GM19023 (cell line): ENCODE data around the gene OBP2A.
"Not testable (repeated sequence)": the region's sequence is repeated elsewhere in the genome, so short reads cannot be mapped to it uniquely, and the experiment has no call there.

Source experiments
- ATAC-seq: cut with Tn5 transposase; IDR thresholded peaks from one replicate; pipeline ENCODE4 v1.9.1; 2021; ENCODE audit warnings: mild to moderate bottlenecking, moderate library complexity; ENCODE audit not compliant: unreplicated experiment

OBP2A gene

DNA sequence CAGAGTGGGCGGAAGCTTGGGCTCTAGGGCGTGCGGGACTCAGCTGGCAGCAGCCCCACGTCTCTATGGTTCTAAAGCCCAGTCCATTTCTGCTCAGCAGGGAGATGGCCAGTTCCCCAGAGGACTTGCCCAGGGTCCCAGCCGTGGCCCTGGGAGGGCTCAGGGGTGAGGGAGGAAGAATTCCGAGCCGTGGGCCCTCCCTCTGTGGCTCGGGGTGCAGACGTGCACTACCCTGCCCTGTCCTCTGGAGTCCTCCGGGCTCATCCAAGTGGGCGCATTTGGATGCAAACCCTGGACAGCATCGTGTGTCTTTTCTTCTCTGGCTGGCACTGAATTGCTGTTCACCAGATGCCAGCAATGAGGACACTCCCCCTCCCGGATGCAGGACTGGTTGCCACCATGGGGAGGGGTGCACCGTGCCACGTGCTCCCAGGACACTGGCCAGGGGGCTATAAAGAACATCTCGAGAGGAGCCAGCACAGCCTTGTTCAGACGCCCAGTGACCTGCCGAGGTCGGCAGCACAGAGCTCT, at the start of gene OBP2A:
OBP2A (plus strand) TSS at position 481 of the 531 bp plus-strand sequence. CDS start 55 bp downstream, outside the sequence.
- not testable (repeated sequence) for ATAC-seq

DNA sequence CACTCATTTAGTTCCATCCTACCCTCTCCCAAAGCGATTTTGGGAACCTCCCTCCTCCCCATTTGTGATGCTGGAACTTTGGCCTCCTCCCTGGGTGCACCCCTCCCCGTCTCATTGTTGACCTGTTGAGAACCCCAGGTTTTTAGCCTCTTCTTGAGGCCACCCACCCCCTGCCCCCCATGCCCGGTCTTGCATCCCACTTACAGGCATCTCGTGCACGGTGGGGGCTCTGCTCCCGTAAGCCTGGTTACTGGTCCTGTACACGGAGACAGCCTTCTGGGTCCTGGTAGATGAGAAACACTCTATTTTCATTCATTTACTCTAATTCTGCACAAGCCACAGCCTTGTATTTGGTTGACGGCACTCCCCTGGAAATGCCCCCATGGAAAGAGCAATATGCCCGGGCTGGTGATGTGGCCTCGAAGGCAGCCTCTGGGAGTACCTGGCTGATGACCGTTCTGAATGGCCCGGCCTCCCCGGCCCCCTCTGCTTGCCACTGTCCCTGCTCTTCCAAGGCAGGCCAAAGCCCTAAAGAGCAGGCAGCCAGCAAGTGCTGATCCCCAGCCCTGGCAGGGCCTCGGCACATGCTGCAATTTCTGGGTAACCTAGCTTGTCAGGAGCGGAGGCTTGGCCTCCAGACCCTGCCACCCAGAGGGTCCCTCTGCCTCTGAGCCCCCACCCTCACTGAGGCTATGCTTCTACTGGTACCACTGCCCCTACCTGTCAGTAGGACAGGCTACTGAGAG, 47.4 kb upstream of the OBP2A start:
- no peak for ATAC-seq

DNA sequence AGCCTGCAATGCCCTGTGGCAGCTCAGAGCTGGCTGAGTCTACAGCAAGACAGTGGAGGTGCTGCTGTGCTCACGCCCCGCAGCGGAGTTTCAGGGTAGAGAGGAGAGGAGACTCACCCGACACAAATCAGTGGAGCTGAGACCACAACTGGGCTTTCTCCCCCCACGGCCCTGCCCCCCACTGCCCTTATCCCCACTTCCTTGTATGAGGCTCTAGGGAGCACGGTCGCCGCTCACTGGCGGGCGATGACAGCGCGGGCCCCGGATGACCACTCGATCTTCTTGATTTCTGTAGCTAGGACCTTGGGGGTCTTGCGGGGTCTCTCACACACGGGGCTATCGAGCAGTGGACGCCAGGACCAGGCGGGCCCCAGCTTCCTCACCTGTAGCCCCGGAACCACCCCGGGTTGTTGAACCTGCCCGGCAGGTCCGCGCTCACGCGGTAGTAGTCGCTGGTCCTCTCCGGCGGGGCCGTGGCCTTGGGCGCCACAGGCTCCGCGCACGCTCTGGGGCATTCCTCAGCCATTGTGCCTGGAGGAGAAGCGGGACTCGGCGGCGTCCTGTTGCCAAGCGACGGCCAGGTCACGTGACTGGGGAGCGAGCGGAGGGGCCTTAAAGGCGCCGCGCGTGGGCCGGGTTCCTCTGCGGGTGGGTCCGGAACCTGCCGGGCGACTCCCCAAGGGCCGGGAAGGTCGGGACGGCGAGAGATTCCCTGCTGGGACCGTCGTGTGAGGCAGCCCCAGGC, 46.4 kb upstream of the OBP2A start:
- peak; percentile 53 for ATAC-seq

GRCh38 chr9:135500071-135500524, 45.8 kb upstream of the OBP2A start:
- no peak for ATAC-seq

- ATAC-seq: peak; percentile 86
Measured at GRCh38 chr9:135500525-135501260, 45.2 kb upstream of the OBP2A start, which contains the start of gene MRPS2. MRPS2 (plus strand) TSS chr9:135500682; CDS start chr9:135500711, 29 bp downstream.

- ATAC-seq: no peak
Measured at GRCh38 chr9:135501261-135502167, 44.4 kb upstream of the OBP2A start.

- no peak for ATAC-seq
Measured at GRCh38 chr9:135502168-135502872, 43.6 kb upstream of the OBP2A start.

DNA sequence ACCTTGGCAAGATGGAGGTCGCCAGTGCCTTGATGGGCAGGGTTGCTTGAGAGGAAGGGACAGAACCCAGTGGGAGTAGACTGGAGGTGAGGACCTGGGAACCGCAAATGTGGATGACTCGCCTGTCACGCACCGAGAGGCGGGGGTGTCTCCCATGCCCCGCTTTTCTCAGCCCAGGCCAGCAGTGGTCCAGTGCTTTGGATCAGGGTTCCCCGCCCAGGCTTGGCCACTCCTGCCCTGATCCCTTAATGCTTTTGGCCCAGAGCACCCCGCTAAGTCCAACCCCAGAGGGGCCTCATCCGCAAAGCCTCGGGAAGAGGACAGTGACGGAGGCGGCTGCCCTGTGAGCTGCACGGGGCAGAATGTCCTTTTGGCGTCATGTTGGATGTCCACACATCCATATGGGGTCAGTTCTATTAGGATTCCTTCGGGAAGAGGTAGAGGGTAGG, 43.0 kb upstream of the OBP2A start:
- ATAC-seq: no peak

DNA sequence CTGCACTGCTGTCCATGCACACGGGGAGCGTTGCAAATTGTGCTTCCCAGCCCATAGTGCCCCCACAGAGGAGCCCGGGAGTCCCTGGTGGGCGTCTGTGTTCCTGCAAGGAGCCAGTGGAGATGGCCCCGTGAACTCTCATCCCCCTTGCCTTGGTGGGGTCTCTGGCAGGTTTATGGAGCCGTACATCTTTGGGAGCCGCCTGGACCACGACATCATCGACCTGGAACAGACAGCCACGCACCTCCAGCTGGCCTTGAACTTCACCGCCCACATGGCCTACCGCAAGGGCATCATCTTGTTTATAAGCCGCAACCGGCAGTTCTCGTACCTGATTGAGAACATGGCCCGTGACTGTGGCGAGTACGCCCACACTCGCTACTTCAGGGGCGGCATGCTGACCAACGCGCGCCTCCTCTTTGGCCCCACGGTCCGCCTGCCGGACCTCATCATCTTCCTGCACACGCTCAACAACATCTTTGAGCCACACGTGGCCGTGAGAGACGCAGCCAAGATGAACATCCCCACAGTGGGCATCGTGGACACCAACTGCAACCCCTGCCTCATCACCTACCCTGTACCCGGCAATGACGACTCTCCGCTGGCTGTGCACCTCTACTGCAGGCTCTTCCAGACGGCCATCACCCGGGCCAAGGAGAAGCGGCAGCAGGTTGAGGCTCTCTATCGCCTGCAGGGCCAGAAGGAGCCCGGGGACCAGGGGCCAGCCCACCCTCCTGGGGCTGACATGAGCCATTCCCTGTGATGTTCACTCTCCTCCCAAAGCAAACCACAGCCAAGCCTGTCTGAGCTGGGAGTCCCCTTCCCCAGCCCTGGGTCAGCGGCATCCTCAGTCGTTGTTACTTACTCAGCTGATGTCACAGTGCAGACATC, 42.3 kb upstream of the OBP2A start:
- no peak for ATAC-seq

DNA sequence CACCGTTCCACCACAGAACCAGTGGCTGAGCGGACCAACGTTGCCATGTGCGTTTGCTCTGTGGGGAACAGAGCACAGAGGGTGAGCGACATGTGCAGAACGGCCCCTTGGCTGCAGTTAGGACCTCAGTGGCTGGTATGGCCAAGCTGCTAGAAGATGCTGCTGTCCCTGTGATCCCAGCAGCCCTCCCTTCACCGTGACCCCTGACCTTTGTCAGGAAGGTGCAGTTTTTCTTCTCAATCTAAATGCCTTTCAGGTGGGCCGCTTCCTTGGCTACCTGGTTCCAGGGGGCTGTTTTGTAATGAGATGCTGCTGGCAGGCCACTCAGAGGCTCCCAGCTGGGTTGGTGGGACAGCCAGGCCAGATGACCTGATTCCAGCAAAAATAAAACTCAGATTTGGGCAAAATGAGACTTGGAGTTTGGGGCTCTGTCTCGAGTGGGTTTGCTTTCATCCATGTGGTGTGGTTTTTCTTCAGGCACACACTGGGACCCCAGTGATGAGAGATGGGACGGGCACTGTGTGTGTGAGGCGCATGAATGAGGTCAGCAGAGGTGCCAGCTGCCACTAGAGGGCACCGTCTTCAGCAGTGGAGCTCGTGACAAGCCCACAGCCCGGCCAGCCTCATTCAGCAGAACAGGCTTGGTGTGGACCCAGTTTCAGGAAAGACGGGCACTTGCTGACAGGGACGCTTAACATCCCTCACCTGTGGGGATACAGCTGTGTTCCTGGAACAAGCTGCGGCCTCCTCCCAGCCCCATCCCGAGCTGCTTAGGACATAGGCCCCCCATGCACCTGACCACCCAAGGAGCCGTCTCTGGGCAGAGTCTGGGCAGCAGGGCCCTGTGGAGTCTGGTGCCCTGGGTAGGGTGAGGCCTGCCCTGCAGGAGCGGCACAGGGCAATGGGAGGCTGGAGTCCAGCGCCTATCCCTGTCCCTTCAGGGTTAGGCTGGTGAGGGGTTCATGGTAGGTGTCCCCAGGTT, 41.4 kb upstream of the OBP2A start:
- no peak for ATAC-seq

- ATAC-seq: no peak
Measured at GRCh38 chr9:135505406-135506187, 40.3 kb upstream of the OBP2A start.

- ATAC-seq: no peak
Measured at GRCh38 chr9:135506327-135507103, 39.4 kb upstream of the OBP2A start.

DNA sequence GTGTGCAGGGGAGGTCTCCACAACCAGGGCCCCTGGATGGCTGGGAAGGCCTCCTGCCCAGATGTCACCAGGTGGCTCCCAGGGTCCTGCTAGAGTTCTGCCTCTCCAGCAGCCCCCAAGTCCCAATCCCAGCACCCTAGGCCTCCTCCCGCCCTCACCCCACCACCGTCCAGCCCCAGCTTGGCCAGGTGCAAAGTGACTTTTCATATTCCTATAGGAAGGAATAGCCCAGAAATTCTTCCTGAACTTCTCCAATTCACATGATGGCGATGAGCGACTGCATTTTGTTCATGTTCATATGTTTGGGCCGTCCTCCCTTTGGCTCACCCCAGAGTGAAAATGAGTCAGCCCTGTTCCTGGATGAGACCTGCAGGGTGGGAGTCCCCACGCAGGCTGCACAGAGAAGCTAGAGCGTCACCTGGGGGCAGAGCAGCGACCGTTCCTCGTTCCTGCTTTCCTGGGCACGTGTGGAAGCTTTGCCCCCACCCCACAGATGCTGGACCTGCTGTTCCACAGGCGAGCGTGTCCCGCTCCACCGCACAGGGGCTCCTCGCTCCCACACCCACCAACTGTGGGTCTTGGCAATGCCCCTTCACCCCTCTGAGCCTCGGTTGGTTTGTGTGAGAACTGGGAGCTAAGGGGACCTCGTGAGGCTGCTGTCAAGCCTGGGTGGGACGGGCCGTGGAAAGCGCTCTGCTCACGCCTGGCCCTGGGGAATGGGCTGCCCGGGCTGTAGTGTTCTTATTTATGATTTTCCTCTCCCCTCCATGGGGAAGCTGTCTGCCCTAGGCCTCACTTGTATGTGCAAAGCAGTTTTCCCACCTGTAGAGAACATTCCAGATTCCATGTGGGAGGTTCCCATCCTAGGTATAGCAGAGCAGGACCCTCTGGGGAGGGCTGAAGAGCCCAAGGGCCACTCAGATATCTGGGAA, 38.6 kb upstream of the OBP2A start:
- no peak for ATAC-seq

GRCh38 chr9:135508211-135508820, 37.6 kb upstream of the OBP2A start:
- ATAC-seq: no peak
